GM20000 (cell line): ENCODE measurements around the gene PPFIBP2.

Experiments
- DNase-seq: peaks from one replicate; pipeline ENCODE4 v3.0.0; 2012; ENCODE audit warnings: low spot score
- CTCF ChIP-seq: IDR thresholded peaks from 2 replicates; pipeline ENCODE4 v1.5.1; 2012; ENCODE audit warnings: mild to moderate bottlenecking, control low read depth; ENCODE audit errors: extremely low read depth, missing control alignments

Gene PPFIBP2

DNA sequence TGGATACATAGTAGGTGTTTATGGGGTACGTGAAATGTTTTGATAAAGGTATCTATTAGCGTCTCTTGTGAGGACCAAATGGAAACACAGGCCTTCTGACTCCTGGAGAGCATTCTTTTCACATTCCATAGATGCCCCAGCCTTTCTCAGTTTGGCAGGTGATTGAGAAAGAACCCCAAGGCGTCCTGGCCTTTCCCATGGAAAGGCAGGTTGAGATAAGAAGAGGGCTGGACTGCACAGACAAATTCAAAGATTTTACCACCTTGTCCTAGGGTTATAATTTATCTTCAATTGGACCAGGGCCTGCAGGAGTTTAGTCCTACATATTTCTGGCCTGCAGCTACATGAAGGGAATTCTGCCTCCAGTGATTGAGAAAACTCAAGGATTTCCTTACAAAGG lies 29.2 kb upstream of the PPFIBP2 start:
- DNase-seq, result no peak
- TF ChIP-seq CTCF, result no peak

- DNase-seq, result no peak
- no peak for TF ChIP-seq CTCF
Measured at GRCh38 chr11:7485186-7486097, 28.4 kb upstream of the PPFIBP2 start, which contains the start of gene OLFML1. TSS of gene OLFML1 (plus strand) at chr11:7485506. CDS start at chr11:7485876, 370 bp downstream.

DNA sequence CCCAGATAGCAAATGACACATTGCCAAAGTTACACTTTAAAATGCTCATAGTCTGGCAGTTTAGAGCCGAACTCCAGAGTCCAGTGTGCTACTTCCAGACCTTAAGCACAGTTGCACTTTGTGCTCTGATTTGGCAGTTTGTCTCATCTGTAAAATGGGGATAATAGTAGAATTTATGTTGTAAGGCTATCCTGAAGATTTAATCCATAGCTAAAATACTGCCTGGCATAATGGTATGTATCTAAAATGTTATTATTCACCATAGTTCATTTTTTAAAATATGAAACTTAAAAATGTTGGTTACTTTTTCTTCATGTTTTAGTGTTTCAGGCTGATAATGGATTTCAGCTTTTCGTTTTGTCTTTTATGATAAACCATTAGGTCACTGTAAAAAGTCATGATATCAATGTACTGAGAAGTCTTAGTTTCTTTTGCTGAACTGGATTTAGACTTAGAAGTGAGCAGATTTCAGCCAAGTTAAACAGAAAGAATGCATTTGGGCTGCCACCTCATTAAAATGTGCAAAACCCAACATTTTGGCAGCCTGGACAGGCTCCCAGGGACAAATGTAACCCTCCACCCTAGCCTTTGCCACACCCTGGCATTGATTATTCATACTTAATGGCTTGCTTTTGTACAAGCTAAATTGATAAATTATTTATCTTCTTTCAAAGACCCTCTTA lies 27.6 kb upstream of the PPFIBP2 start:
- no peak for TF ChIP-seq CTCF
- no peak for DNase-seq

DNA sequence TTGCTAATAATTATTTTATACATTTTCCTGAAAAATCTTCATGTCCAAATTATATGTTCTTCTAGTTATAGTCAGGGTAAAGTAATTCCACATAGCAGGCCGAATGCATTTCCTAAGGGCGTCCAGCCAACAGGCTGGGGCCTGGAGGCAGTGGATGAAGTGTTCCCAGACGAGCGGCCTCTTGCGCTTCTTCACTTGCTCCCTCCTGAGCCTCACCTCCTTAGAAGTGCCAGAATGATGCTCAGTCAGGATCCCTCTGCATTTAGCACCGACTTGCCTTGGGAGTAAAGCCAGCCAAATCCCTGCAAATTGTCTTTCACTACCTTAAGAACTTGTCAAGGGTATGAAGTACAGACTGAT lies 27.0 kb upstream of the PPFIBP2 start:
- TF ChIP-seq CTCF, result no peak
- DNase-seq, result no peak

DNA sequence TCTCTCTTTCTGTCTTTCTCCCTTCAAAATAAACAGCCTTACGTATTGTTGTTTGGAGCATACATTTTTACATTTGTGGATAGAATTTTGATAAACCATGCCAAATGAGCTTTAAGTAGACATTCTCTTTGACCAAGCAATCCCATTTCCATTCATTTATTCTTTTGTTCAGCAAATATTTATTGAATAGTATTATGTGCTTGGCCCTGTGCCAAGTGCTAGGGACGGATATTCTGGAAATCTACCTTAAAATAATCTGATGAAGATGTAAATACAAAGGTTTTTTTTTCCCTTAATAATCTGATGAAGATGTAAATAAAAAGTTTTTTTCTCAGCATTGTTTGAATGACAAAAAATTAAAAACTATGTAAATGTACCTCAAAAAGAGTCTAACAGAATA lies 26.4 kb upstream of the PPFIBP2 start:
- TF ChIP-seq CTCF, result no peak
- no peak for DNase-seq

DNA sequence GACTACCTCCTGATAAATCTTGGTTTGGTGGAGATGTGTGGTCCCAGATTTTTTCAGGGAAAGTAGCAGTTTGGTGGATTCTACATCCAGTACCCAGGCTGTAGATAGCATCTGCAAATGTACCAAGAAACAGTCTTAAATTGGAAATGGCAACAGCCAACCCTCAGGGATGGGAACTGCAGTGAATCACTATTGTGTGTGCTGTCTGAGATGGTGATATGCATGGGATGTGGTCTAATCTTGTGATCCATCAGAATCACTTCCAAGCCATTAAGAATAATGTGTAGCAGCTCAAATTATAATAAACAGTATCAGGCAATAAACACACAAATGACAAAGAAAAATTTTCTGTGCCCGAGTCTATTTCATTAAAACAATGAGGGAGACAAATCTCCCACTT lies 25.1 kb upstream of the PPFIBP2 start:
- DNase-seq, result no peak
- no peak for TF ChIP-seq CTCF

DNA sequence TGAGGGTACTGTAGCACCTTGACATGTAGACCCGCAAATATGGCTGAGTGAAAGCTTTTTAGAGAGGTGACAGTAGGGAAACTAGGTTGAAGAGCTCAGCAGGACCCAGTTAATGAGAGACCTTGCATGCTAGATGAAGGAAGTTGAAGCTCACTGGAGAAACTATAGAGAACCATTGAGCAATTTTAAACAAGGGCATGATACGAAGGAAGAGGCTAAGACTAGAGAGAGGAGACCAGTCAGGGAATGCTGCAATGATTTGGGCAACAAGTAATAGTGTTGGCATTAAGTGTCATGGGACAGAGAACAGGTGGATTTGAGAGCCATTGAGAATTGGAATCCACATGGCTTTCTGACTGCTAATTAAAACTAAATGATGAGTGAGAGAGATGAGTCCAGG lies 24.4 kb upstream of the PPFIBP2 start:
- no peak for TF ChIP-seq CTCF
- no peak for DNase-seq
